Activated T-helper 1 cell treated with anti-CD3 and anti-CD28 coated beads, Interleukin-12 subunit alpha, Interleukin-12 subunit beta, Interleukin-2, Interleukin-4 antibody, amounts not matched to agents 30 ng/mL and 10 ng/mL and 1 ng/mL, durations not matched to agents 14 hours and 24 hours and 36 hours (primary cell): ENCODE measurements around the gene PRKAR1B. TPM values are rescaled to one million over a fixed set of nuclear protein-coding genes. Genes with fewer than 3 reads are reported as not detected.

Source experiments
- DNase-seq: peaks from one replicate; pipeline ENCODE4 v3.0.0; 2021; ENCODE audit warnings: low spot score
- H3K27ac Mint-ChIP-seq: one replicate; pipeline ENCODE4 v1.8.0; 2021; ENCODE audit warnings: mild to moderate bottlenecking, mixed read lengths
- H3K27me3 Mint-ChIP-seq: one replicate; pipeline ENCODE4 v1.8.0; 2022; ENCODE audit warnings: mild to moderate bottlenecking, moderate library complexity, mixed read lengths; ENCODE audit not compliant: insufficient read depth
- H3K36me3 Mint-ChIP-seq: one replicate; pipeline ENCODE4 v1.8.0; 2021; ENCODE audit warnings: low read depth, mixed read lengths
- H3K4me1 Mint-ChIP-seq: one replicate; pipeline ENCODE4 v1.8.0; 2021; ENCODE audit warnings: low read depth, mixed read lengths
- H3K4me3 Mint-ChIP-seq: one replicate; pipeline ENCODE4 v1.8.0; 2021; ENCODE audit warnings: mild to moderate bottlenecking, moderate library complexity, mixed read lengths
- H3K9me3 Mint-ChIP-seq: one replicate; pipeline ENCODE4 v1.8.0; 2021; ENCODE audit warnings: mixed read lengths
- intact Hi-C: fragments of 100-400 bp; cut with micrococcal nuclease; formaldehyde crosslinking; loops from one replicate; pipeline ENCODE4 v1.15.1; 2024
- total RNA-seq: library from RNA; stranded (reverse); gene quantifications from 2 replicates; pipeline ENCODE4 v1.2.3, GENCODE V29; 2022

The PRKAR1B gene
- total RNA-seq, 1 donor from 2014 or later, result 37.8 TPM

- Mint-ChIP-seq H3K36me3 (peaks cover 14% of the 10 kb centered on the region), H3K9me3 (peaks cover 19% of the 10 kb centered on the region), H3K27me3 (no peaks in the 10 kb centered on the region), H3K4me1 (no peaks in the 10 kb centered on the region), H3K27ac (no peak overlapping the region), H3K4me3 (no peak overlapping the region)
- no peak for DNase-seq
- intact Hi-C loops, result no loop called here
These were observed 56.3 kb downstream of the PRKAR1B start for GRCh38 chr7:670501-671390.

GRCh38 chr7:668958-669357, 58.1 kb downstream of the PRKAR1B start:
- H3K4me1 Mint-ChIP-seq, result no peaks in the 10 kb centered on the region
- H3K4me3 Mint-ChIP-seq, result no peak overlapping the region
- H3K27ac Mint-ChIP-seq, result no peak overlapping the region
- DNase-seq, result no peak
- peaks cover 5% of the 10 kb centered on the region for H3K36me3 Mint-ChIP-seq
- intact Hi-C loops, result no loop called here
- no peaks in the 10 kb centered on the region for H3K27me3 Mint-ChIP-seq
- H3K9me3 Mint-ChIP-seq, result peaks cover 7% of the 10 kb centered on the region

DNA sequence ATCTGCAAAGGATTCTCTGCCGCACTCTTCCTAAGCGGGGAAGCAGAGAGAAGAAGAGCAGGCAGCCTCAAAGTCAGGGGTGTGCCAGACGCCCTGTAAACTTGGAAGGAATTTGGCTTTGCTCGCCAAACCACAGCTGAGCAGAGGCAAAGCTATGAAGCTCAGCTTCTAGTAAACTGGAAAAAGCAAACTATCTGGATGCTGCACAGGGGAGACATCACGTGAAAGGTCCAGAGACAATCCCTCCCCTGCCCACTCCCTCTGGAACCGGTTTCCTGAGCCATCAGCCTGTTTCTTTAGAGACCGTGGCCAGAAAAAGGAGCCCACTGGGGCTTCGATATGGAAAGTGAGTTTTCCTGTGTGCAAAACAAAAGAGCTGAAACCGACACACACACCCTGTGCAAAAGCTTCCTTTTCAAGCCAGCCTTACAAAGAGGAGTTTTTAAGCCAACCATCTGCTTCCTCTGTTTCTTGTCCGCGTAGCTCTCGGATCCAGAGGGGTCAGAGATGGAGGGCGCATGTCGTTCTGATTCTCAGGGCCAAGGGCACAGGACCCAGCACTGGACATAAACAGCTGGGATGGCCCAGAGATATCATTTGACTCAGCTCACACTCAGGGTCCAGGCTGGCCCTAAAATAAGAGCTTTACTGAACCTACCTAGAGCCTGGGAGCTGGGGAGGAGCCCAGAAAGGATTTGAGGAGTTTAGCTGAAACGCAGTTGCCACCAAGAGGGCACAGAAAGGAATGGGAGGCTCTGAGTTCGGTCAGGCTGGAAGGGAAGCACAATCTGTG, 58.7 kb downstream of the PRKAR1B start:
- no peaks in the 10 kb centered on the region for H3K27me3 Mint-ChIP-seq
- peaks cover 5% of the 10 kb centered on the region for H3K36me3 Mint-ChIP-seq
- peaks cover 7% of the 10 kb centered on the region for H3K9me3 Mint-ChIP-seq
- H3K27ac Mint-ChIP-seq, result no peak overlapping the region
- no peak overlapping the region for H3K4me3 Mint-ChIP-seq
- intact Hi-C loops, result no loop called here
- H3K4me1 Mint-ChIP-seq, result no peaks in the 10 kb centered on the region
- DNase-seq, result no peak

DNA sequence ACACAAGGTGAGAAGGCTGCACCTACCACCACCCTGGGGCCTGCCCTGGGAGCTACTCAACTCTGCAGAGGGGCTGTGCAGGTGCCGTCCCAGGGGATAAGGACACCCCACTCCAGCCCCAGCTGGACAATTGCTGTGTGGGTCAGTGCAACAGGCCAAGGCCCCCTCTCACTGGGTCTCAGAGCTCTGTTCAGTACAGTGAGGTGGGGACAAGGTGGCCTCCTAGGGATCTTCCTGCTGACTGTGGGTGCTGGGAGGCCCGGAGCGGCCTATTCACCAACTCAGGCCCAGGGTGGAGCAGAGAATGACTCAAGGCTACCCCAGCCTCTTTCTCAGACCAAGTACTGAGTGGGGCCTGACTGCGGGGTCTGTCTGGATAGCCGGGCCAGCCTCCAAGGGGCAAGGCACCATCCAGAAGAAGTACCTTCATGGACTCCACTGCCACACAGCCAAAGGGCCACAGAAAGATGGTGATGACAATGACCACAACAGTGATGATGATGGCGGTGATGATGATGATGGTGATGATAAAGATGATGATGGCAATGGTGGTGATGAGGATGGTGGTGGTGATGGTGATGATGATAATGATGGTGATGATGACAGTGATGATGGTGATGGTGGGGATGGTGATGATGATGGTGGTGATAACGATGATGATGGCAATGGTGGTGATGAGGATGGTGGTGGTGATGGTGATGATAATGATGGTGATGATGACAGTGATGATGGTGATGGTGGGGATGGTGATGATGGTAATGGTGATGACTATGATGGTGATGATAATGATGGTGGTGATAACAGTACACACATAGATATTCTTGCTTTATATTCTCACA, 60.4 kb downstream of the PRKAR1B start:
- H3K9me3 Mint-ChIP-seq, result peaks cover 7% of the 10 kb centered on the region
- no peak for DNase-seq
- H3K27ac Mint-ChIP-seq, result no peak overlapping the region
- H3K4me3 Mint-ChIP-seq, result no peak overlapping the region
- H3K4me1 Mint-ChIP-seq, result no peaks in the 10 kb centered on the region
- H3K27me3 Mint-ChIP-seq, result no peaks in the 10 kb centered on the region
- intact Hi-C loops, result no loop called here
- peaks cover 4% of the 10 kb centered on the region for H3K36me3 Mint-ChIP-seq

- Mint-ChIP-seq H3K36me3 (peaks cover 4% of the 10 kb centered on the region), H3K9me3 (peaks cover 7% of the 10 kb centered on the region), H3K27ac (no peak overlapping the region), H3K4me3 (no peak overlapping the region), H3K27me3 (no peaks in the 10 kb centered on the region), H3K4me1 (no peaks in the 10 kb centered on the region)
- intact Hi-C loops, result no loop called here
- DNase-seq, result no peak
These were observed 61.2 kb downstream of the PRKAR1B start for GRCh38 chr7:665736-666453.

DNA sequence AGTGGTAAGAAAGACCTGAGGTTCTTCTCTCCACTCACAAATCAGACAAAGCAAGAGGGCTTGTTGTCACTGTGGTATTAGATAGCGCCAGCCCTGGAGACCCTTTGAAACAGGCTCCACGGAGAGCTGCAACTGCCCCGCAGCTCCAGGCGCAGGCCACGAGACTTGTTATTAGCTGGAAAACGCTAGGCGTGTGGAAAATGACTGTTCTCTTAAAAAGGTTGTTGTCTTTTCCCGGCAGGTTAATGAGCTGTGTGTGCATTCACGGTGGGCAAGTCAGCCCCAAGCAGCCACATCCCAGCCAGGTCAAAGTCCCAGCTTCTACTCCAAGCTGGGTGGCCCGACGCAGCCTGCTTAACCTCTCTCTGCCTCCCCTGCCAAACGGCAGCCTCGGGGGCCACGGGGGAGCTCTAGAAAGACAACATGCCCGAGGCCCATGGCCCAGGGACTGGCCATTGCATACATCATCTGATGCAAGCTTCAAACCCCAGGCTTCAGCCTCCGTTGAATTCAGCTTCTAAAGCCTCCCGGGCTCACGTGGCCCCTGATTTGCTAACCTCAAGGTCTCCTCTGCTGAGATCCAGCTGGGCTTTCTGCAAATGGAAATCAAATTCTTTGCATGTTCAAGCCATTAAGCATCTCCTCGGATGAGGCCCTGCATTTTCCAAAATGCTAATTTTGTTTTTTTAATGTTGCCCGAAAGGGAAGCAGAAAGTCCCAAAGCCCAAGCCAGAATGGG, 61.9 kb downstream of the PRKAR1B start:
- H3K9me3 Mint-ChIP-seq, result peaks cover 7% of the 10 kb centered on the region
- no peak for DNase-seq
- no peaks in the 10 kb centered on the region for H3K4me1 Mint-ChIP-seq
- intact Hi-C loops, result no loop called here
- H3K27ac Mint-ChIP-seq, result no peak overlapping the region
- peaks cover 4% of the 10 kb centered on the region for H3K36me3 Mint-ChIP-seq
- no peaks in the 10 kb centered on the region for H3K27me3 Mint-ChIP-seq
- no peak overlapping the region for H3K4me3 Mint-ChIP-seq

GRCh38 chr7:664402-664775, 62.7 kb downstream of the PRKAR1B start:
- Mint-ChIP-seq H3K36me3 (peaks cover 4% of the 10 kb centered on the region), H3K4me3 (no peak overlapping the region), H3K27ac (no peak overlapping the region), H3K27me3 (no peaks in the 10 kb centered on the region), H3K4me1 (no peaks in the 10 kb centered on the region), H3K9me3 (peaks cover 7% of the 10 kb centered on the region)
- intact Hi-C loops, result no loop called here
- no peak for DNase-seq

- no peaks in the 10 kb centered on the region for H3K27me3 Mint-ChIP-seq
- peaks cover 4% of the 10 kb centered on the region for H3K36me3 Mint-ChIP-seq
- peaks cover 7% of the 10 kb centered on the region for H3K9me3 Mint-ChIP-seq
- H3K4me3 Mint-ChIP-seq, result no peak overlapping the region
- no peak for DNase-seq
- intact Hi-C loops, result no loop called here
- H3K4me1 Mint-ChIP-seq, result no peaks in the 10 kb centered on the region
- H3K27ac Mint-ChIP-seq, result no peak overlapping the region
These were observed 64.5 kb downstream of the PRKAR1B start for GRCh38 chr7:662576-662975.

- DNase-seq, result no peak
- H3K9me3 Mint-ChIP-seq, result peaks cover 7% of the 10 kb centered on the region
- H3K27ac Mint-ChIP-seq, result no peak overlapping the region
- H3K27me3 Mint-ChIP-seq, result no peaks in the 10 kb centered on the region
- H3K36me3 Mint-ChIP-seq, result peaks cover 4% of the 10 kb centered on the region
- intact Hi-C loops, result no loop called here
- H3K4me3 Mint-ChIP-seq, result no peak overlapping the region
- no peaks in the 10 kb centered on the region for H3K4me1 Mint-ChIP-seq
These were observed 67.1 kb downstream of the PRKAR1B start for GRCh38 chr7:659996-660395.

DNA sequence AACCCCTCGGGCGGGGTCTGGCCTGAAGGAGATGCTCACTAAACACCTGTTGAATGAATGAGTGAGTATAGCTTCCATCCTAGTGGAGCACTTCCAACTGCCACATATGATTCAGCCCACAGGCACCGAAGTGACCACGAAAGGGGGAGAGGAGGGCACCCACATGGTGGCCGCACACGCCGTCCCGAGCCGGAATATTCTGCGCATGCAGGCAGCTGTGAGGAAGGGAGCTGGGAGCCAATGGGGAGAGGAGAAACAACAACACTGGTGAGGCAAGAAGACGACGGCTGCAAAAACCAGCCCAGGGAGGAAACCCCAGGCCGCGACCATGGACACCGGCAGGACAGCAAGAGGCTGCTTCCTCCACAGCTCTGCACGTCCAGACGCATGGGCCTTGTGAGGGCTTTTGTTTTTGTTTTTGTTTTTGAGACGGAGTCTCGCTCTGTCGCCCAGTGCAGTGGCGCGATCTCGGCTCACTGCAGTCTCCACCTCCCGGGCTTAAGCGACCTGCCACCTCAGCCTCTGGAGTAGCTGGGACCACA, 67.7 kb downstream of the PRKAR1B start:
- no peak overlapping the region for H3K4me3 Mint-ChIP-seq
- no peak for DNase-seq
- no peak overlapping the region for H3K27ac Mint-ChIP-seq
- no peaks in the 10 kb centered on the region for H3K4me1 Mint-ChIP-seq
- H3K27me3 Mint-ChIP-seq, result no peaks in the 10 kb centered on the region
- intact Hi-C loops, result no loop called here
- H3K9me3 Mint-ChIP-seq, result peaks cover 7% of the 10 kb centered on the region
- peaks cover 4% of the 10 kb centered on the region for H3K36me3 Mint-ChIP-seq

DNA sequence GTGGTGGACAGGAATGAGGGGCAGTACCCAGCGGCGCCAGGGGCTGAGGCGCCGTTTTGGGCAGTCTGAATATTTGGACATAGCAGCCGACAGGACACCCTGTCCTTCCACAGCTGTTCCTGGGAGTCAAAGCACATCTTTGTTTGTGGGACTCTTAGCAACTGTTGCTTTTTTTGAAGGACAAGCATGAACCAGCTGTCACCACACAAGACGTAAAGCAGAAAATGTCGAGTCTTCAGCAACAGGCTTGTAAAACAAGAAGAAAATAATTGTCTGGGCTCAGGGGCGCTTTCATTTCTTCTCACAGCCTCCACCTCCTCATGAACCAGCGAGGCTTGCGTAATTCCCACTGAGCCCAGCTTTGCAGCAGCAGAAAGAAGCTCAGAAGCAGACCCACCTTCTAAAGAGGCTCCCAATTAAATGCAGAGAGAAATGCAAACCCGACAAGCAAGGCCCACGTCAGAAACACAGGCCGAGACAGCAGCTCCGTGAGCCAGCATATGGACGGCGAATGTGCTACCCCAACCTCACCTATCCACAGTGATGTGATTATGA, 69.4 kb downstream of the PRKAR1B start:
- DNase-seq, result no peak
- H3K27ac Mint-ChIP-seq, result no peak overlapping the region
- H3K4me3 Mint-ChIP-seq, result no peak overlapping the region
- H3K36me3 Mint-ChIP-seq, result peaks cover 4% of the 10 kb centered on the region
- H3K4me1 Mint-ChIP-seq, result no peaks in the 10 kb centered on the region
- intact Hi-C loops, result no loop called here
- peaks cover 7% of the 10 kb centered on the region for H3K9me3 Mint-ChIP-seq
- H3K27me3 Mint-ChIP-seq, result no peaks in the 10 kb centered on the region
